Neural cell (in vitro differentiated cells): ENCODE results near the gene ARL5A. TPM values are rescaled to one million over a fixed set of nuclear protein-coding genes. Genes with fewer than 3 reads are reported as not detected.

ENCODE experiments used
- H2AFZ ChIP-seq: fragments of 200-600, 300-800 bp; sonication (generic), shearing (Covaris generic); 2 replicates; pipeline ENCODE4 v1.6.0; 2014; ENCODE audit warnings: low read depth, mild to moderate bottlenecking, antibody characterized with exemption, low read length, moderate library complexity
- H3F3A ChIP-seq: fragments of 200-600 bp; shearing (Covaris generic); 2 replicates; pipeline ENCODE4 v1.6.1; 2016; ENCODE audit warnings: mild to moderate bottlenecking, moderate library complexity, mixed read lengths, antibody characterized with exemption, low read length; ENCODE audit not compliant: insufficient read depth, poor library complexity, severe bottlenecking
- H3K27ac ChIP-seq: fragments of 200-600, 300-800 bp; sonication (generic), shearing (Covaris generic); 2 replicates; pipeline ENCODE4 v1.5.1; 2014; ENCODE audit warnings: mild to moderate bottlenecking, low read length, moderate library complexity
- H3K27me3 ChIP-seq: fragments of 300-800, 200-600 bp; sonication (generic), shearing (Covaris generic); 2 replicates; pipeline ENCODE4 v1.6.0; 2014; ENCODE audit warnings: mild to moderate bottlenecking, low read depth, low read length, moderate library complexity; ENCODE audit not compliant: insufficient read depth
- H3K36me3 ChIP-seq: fragments of 300-800, 200-600 bp; sonication (generic), shearing (Covaris generic); 2 replicates; pipeline ENCODE4 v1.5.1; 2014; ENCODE audit warnings: mild to moderate bottlenecking, antibody characterized with exemption, low read length, moderate library complexity; ENCODE audit not compliant: insufficient read depth
- H3K4me2 ChIP-seq: fragments of 300-800, 200-600 bp; sonication (generic), shearing (Covaris generic); 2 replicates; pipeline ENCODE4 v1.6.0; 2014; ENCODE audit warnings: mild to moderate bottlenecking, low read length
- H3K4me3 ChIP-seq: fragments of 300-800, 200-600 bp; sonication (generic), shearing (Covaris generic); 2 replicates; pipeline ENCODE4 v1.5.1; 2014; ENCODE audit warnings: mild to moderate bottlenecking, low read length, moderate library complexity
- H3K79me2 ChIP-seq: fragments of 200-600 bp; shearing (Covaris generic); replicated peaks from 2 replicates; pipeline ENCODE4 v1.6.0; 2014; ENCODE audit warnings: mild to moderate bottlenecking, low read length, moderate library complexity; ENCODE audit not compliant: insufficient read depth
- H3K9ac ChIP-seq: fragments of 300-800, 200-600 bp; sonication (generic), shearing (Covaris generic); 2 replicates; pipeline ENCODE4 v1.6.1; 2016; ENCODE audit warnings: mild to moderate bottlenecking, low read length, mixed read lengths
- H3K9me2 ChIP-seq: fragments of 200-600 bp; shearing (Covaris generic); 2 replicates; pipeline ENCODE4 v1.6.1; 2016; ENCODE audit warnings: mild to moderate bottlenecking, low read length, mixed read lengths; ENCODE audit not compliant: insufficient read depth
- H3K9me3 ChIP-seq: fragments of 200-600, 300-800 bp; sonication (generic), shearing (Covaris generic); 2 replicates; pipeline ENCODE4 v1.6.1; 2016; ENCODE audit warnings: mild to moderate bottlenecking, mixed run types, low read length, moderate library complexity, mixed read lengths
- H4K20me1 ChIP-seq: fragments of 200-600 bp; shearing (Covaris generic); 2 replicates; pipeline ENCODE4 v1.6.1; 2016; ENCODE audit warnings: mild to moderate bottlenecking, mixed run types; ENCODE audit not compliant: insufficient read depth
- CTCF ChIP-seq: fragments of 450-650 bp; IDR thresholded peaks from 2 replicates; pipeline ENCODE4 v1.5.1; 2014; ENCODE audit warnings: antibody characterized with exemption, mild to moderate bottlenecking, moderate library complexity; ENCODE audit not compliant: poor library complexity, severe bottlenecking
- EP300 ChIP-seq: fragments of 450-650 bp; conservative IDR thresholded peaks from 2 replicates; pipeline ENCODE4 v1.6.1; 2014; ENCODE audit warnings: antibody characterized with exemption, mild to moderate bottlenecking, moderate library complexity; ENCODE audit not compliant: poor library complexity, severe bottlenecking
- EZH2 ChIP-seq: fragments of 200-600, 300-800 bp; shearing (Covaris generic), sonication (generic); IDR thresholded peaks from 2 replicates; pipeline ENCODE4 v1.6.1; 2014; ENCODE audit warnings: antibody characterized with exemption, low read length, borderline replicate concordance, mild to moderate bottlenecking; ENCODE audit not compliant: insufficient read depth, poor library complexity, severe bottlenecking
- MXI1 ChIP-seq: fragments of 450-650 bp; conservative IDR thresholded peaks from 2 replicates; pipeline ENCODE4 v1.6.1; 2014; ENCODE audit warnings: antibody characterized with exemption, mild to moderate bottlenecking; ENCODE audit not compliant: poor library complexity, severe bottlenecking
- POLR2AphosphoS5 ChIP-seq: IDR thresholded peaks from 2 replicates; pipeline ENCODE4 v1.6.1; 2012
- RAD21 ChIP-seq: fragments of 450-650 bp; conservative IDR thresholded peaks from 2 replicates; pipeline ENCODE4 v1.6.1; 2014; ENCODE audit warnings: antibody characterized with exemption, mild to moderate bottlenecking, moderate library complexity
- REST ChIP-seq: IDR thresholded peaks from 2 replicates; pipeline ENCODE4 v1.6.1; 2012; ENCODE audit warnings: borderline replicate concordance
- SMC3 ChIP-seq: fragments of 450-650 bp; conservative IDR thresholded peaks from 2 replicates; pipeline ENCODE4 v1.6.1; 2014; ENCODE audit warnings: antibody characterized with exemption, mild to moderate bottlenecking, moderate library complexity; ENCODE audit not compliant: poor library complexity
- TAF1 ChIP-seq: IDR thresholded peaks from 2 replicates; pipeline ENCODE4 v1.6.1; 2012; ENCODE audit warnings: low read depth
- polyA plus RNA-seq: library from polyadenylated mRNA; depleted of rRNA; stranded (reverse); fragments of >200 nt; gene quantifications from 2 replicates; pipeline ENCODE4 v1.2.3, GENCODE V29; 2014

The ARL5A gene
- polyA plus RNA-seq, 1 donor from 2014 or later = 48.5 TPM

- H3K36me3 ChIP-seq = peaks cover 9% of the 10 kb centered on the region
- H3K9me3 ChIP-seq = no peaks in the 10 kb centered on the region
- H3F3A ChIP-seq = no peaks in the 10 kb centered on the region
- no peak overlapping the region for H3K9ac ChIP-seq
- no peaks in the 10 kb centered on the region for H3K27me3 ChIP-seq
- no peak overlapping the region for H3K4me2 ChIP-seq
- TF ChIP-seq SMC3 (no peak), REST (no peak), POLR2AphosphoS5 (no peak), MXI1 (no peak), CTCF (no peak), RAD21 (no peak), TAF1 (no peak), EP300 (no peak), EZH2 (no peak)
- no peak overlapping the region for H2AFZ ChIP-seq
- no peaks in the 10 kb centered on the region for H3K79me2 ChIP-seq
- no peaks in the 10 kb centered on the region for H4K20me1 ChIP-seq
- no peak overlapping the region for H3K27ac ChIP-seq
- no peaks in the 10 kb centered on the region for H3K9me2 ChIP-seq
- no peak overlapping the region for H3K4me3 ChIP-seq
Measured at GRCh38 chr2:151843691-151844061, 15.5 kb upstream of the ARL5A start.

- TF ChIP-seq TAF1 (no peak), REST (no peak), CTCF (no peak), MXI1 (no peak)
- H3K4me2 ChIP-seq = no peak overlapping the region
- no peaks in the 10 kb centered on the region for H4K20me1 ChIP-seq
- peaks cover 9% of the 10 kb centered on the region for H3K36me3 ChIP-seq
- no peaks in the 10 kb centered on the region for H3K79me2 ChIP-seq
- no peaks in the 10 kb centered on the region for H3F3A ChIP-seq
- H3K9me2 ChIP-seq = no peaks in the 10 kb centered on the region
- no peaks in the 10 kb centered on the region for H3K27me3 ChIP-seq
- no peaks in the 10 kb centered on the region for H3K9me3 ChIP-seq
- H3K27ac ChIP-seq = no peak overlapping the region
- H2AFZ ChIP-seq = no peak overlapping the region
- H3K4me3 ChIP-seq = no peak overlapping the region
- H3K9ac ChIP-seq = no peak overlapping the region
Measured at GRCh38 chr2:151842830-151843690, 14.8 kb upstream of the ARL5A start.
